Measurements from ENCODE around the gene ALAS1.

Gene ALAS1

DNA sequence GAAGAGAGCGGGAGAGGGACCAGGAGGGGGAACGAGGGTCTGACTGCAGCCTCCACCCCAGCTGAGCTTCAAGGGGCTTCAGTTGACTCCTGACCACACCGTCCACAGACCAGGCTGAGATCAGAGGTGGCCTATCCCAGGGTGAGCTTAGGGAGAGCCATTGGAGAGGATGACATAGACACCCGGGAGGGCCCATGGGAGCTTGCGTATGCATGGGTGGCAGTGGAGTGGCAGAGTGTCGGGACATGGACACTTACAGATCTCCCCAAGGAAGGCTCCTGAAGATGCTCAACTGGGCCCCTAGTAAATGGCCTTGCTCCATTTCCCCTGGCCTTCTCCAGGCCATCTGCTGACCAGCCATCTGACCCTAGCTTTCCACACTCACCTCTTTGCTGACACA, 12.6 kb upstream of the ALAS1 start:
- H3K27ac ChIP-seq: no peak overlapping the region
- TF ChIP-seq CTCF (conservative IDR thresholded peaks at IDR 0.05): no peak

GRCh38 chr3:52185837-52186236, 12.1 kb upstream of the ALAS1 start:
- no peak for TF ChIP-seq CTCF (conservative IDR thresholded peaks at IDR 0.05)
- no peak overlapping the region for H3K27ac ChIP-seq

DNA sequence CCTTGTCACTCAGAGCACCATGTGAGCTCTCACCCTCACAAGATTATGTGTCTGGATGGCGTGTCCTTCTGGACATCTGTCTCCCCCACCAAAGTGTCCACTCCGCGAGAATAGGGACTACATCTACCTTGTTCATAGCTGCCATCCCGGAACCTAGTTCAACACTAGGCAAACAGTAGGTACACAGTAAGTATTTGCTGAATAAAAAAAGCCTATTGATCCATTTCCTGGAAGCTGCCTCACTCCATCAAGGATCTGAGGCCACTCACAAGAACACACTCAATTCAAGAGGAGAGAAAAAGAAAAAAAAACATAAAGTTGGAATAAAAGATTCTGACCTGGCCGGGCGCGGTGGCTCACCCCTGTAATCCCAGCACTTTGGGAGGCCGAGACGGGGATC, 11.2 kb upstream of the ALAS1 start:
- no peak for TF ChIP-seq CTCF (conservative IDR thresholded peaks at IDR 0.05)
- H3K27ac ChIP-seq: no peak overlapping the region

GRCh38 chr3:52188556-52188955, 9.4 kb upstream of the ALAS1 start:
- TF ChIP-seq CTCF (conservative IDR thresholded peaks at IDR 0.05): no peak
- H3K27ac ChIP-seq: no peak overlapping the region

DNA sequence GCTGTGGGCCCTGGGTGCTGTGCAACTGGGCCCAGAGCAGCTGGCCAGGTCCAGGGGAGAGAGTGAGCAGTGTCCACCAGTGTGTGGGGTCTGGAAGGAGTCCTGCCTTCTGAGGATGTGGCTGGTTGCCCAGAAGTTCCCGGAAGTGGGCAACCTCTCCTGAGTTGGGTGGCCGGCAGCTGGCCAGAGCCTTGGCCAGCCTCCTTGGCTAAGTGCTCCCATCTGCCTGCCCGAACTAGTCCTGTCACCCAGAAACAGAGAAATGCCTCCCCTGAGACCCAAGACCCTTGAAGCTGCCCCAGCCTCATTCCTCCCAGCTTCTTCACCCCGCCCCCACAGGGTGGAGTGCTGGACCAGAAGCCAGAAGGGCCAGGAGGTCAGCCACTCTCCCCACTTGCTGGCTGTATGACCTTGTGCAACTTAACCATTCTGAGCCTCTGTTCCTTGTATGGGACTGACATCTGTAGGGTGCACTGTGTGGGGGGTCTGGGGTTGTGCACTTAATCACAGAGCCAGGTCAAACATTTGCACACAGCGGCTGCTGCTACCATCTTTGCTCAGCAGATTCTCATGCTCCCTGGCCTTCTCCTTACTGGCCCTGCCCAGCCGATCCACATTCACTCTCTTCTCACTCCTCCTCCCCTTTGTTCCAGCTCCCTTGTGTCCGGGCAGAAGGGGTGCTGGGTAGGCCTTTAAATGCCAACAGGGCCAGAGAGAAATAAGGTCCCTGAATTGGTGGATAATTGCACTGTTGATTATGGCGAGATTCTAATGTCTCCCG, 7.5 kb upstream of the ALAS1 start:
- no peak for TF ChIP-seq CTCF (conservative IDR thresholded peaks at IDR 0.05)
- no peak overlapping the region for H3K27ac ChIP-seq

DNA sequence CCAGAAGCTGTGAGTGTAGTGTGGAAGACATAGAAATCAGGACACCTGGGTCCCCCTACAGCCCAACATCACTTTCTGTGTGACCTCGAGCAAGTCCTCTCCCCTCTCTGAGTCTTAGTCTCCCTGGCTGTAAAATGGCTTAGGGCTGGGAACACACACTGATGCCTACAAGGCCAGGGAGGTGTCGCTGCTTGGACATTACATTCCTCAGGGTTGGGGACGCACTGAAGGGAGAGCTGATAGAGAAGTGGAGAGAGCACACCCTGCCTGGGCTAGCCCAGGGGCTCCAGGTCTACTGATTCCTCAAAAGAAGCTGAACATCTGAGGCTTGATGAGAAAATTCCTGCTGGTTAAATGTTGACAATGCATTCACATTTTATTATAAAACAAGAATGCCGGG, 6.3 kb upstream of the ALAS1 start:
- TF ChIP-seq CTCF (conservative IDR thresholded peaks at IDR 0.05): no peak
- H3K27ac ChIP-seq: no peak overlapping the region

- TF ChIP-seq CTCF (conservative IDR thresholded peaks at IDR 0.05): no peak
- H3K27ac ChIP-seq: no peak overlapping the region
Measured at GRCh38 chr3:52193065-52193464, 4.9 kb upstream of the ALAS1 start.
